Liver (tissue), 9 donors: ENCODE measurements around the gene MAN1C1. TPM values are rescaled to one million over a fixed set of nuclear protein-coding genes. Genes with fewer than 3 reads are reported as not detected.

Source experiments
- DNase-seq: peaks from one replicate; pipeline ENCODE4 v3.0.0-alpha.2; 2017; ENCODE audit warnings: low spot score
- H3K27ac ChIP-seq, 2 donors: one replicate each; pipeline ENCODE4 v1.7.0; 2013; ENCODE audit warnings: inconsistent platforms in 2 of 2, low read length in 2 of 2, control low read depth in 1 of 2, low read depth in 1 of 2, mild to moderate bottlenecking in 1 of 2
- H3K27me3 ChIP-seq, 4 donors: one replicate each; pipeline versions ENCODE4 v1.6.1 to v1.7.0; 2013; ENCODE audit warnings: low read length in 3 of 4, inconsistent platforms in 1 of 4, mild to moderate bottlenecking in 1 of 4, moderate library complexity in 1 of 4; ENCODE audit not compliant: control insufficient read depth in 4 of 4, insufficient read depth in 4 of 4
- H3K36me3 ChIP-seq, 4 donors: one replicate each; pipeline versions ENCODE4 v1.6.1 to v1.7.0; 2013; ENCODE audit warnings: low read length in 3 of 4, mild to moderate bottlenecking in 3 of 4, low read depth in 1 of 4, moderate library complexity in 1 of 4; ENCODE audit not compliant: control insufficient read depth in 4 of 4, insufficient read depth in 3 of 4
- H3K4me1 ChIP-seq, 4 donors: one replicate each; pipeline versions ENCODE4 v1.6.1 to v1.7.0; 2013; ENCODE audit warnings: low read length in 3 of 4, mild to moderate bottlenecking in 3 of 4, moderate library complexity in 1 of 4; ENCODE audit not compliant: control insufficient read depth in 4 of 4, insufficient read depth in 4 of 4
- H3K4me3 ChIP-seq, 3 donors: one replicate each; pipeline versions ENCODE4 v1.6.1 to v1.7.0; 2013; ENCODE audit warnings: low read length in 3 of 3, control low read depth in 1 of 3, low read depth in 1 of 3, mild to moderate bottlenecking in 1 of 3
- H3K9ac ChIP-seq, 2 donors: one replicate each; pipeline ENCODE4 v1.7.0; 2013; ENCODE audit warnings: low read length in 2 of 2, mild to moderate bottlenecking in 2 of 2, moderate library complexity in 2 of 2, control low read depth in 1 of 2, low read depth in 1 of 2
- H3K9me3 ChIP-seq, 4 donors: one replicate each; pipeline versions ENCODE4 v1.6.1 to v1.7.0; 2013; ENCODE audit warnings: low read length in 3 of 4; ENCODE audit not compliant: control insufficient read depth in 4 of 4
- FOXA1 ChIP-seq: IDR thresholded peaks from 2 replicates; pipeline ENCODE4 v1.6.1; 2016; ENCODE audit warnings: antibody characterized with exemption
- FOXA2 ChIP-seq: IDR thresholded peaks from 2 replicates; pipeline ENCODE4 v1.6.1; 2016; ENCODE audit warnings: antibody characterized with exemption
- GABPA ChIP-seq, 2 donors: IDR thresholded peaks in 1 of 2; conservative IDR thresholded peaks in 1 of 2; 2 replicates each; pipeline ENCODE4 v1.6.1; 2016; ENCODE audit warnings: antibody characterized with exemption in 2 of 2, mild to moderate bottlenecking in 1 of 2, moderate library complexity in 1 of 2
- HNF4A ChIP-seq, 2 donors: conservative IDR thresholded peaks; 2 replicates each; pipeline ENCODE4 v1.6.1; 2016; ENCODE audit warnings: antibody characterized with exemption in 2 of 2, mild to moderate bottlenecking in 2 of 2
- HNF4G ChIP-seq: IDR thresholded peaks from 2 replicates; pipeline ENCODE4 v1.6.1; 2016; ENCODE audit warnings: antibody characterized with exemption
- NR2F2 ChIP-seq: IDR thresholded peaks from 2 replicates; pipeline ENCODE4 v1.6.1; 2016; ENCODE audit warnings: antibody characterized with exemption
- SP1 ChIP-seq: IDR thresholded peaks from 2 replicates; pipeline ENCODE4 v1.6.1; 2018; ENCODE audit warnings: antibody characterized with exemption, mild to moderate bottlenecking
- TAF1 ChIP-seq: conservative IDR thresholded peaks from 2 replicates; pipeline ENCODE4 v1.6.1; 2016; ENCODE audit warnings: antibody characterized with exemption, mild to moderate bottlenecking
- WGBS: extraction: QIAGEN DNeasy Blood & Tissue Kit; methylation state at CpG from one replicate; pipeline ENCODE4 v1.1.7; 2013; 5-methylcytosine and 5-hydroxymethylcytosine counted together
- polyA plus RNA-seq, 2 donors: library from polyadenylated mRNA; stranded (reverse) in 1 of 2; unstranded in 1 of 2; fragments of 200-250 nt in 1 of 2; fragments of >200 nt in 1 of 2; fragmentation: Nextera tagmentation in 1 of 2; extraction: Ambion mirVana in 1 of 2; gene quantifications; one replicate each; pipeline versions ENCODE4 v1.2.1 to v1.2.3, GENCODE V29; 2013 to 2015
- total RNA-seq, 2 donors: library from RNA; depleted of rRNA; stranded (reverse); fragments of >200 nt; gene quantifications; one replicate each; pipeline ENCODE4 v1.2.3, GENCODE V29; 2014
- TF ChIP-seq, protein P1 (sequence below): IDR thresholded peaks from 2 replicates; pipeline ENCODE4 v1.6.1; 2016; ENCODE audit warnings: antibody characterized with exemption, mild to moderate bottlenecking
- TF ChIP-seq, protein P2 (sequence below): fragments of 150-350 bp; IDR thresholded peaks from 2 replicates; pipeline ENCODE4 v1.5.1; 2017; ENCODE audit warnings: improper control_type of control experiment, low read depth, low read length; ENCODE audit not compliant: missing input control
- TF ChIP-seq, protein P3 (sequence below): IDR thresholded peaks from 2 replicates; pipeline ENCODE4 v1.6.1; 2016; ENCODE audit warnings: antibody characterized with exemption
- donor health status: healthy.
- donor health status: healthy.
- donor health status: healthy.
- donor health status: healthy.
- donor health status: healthy.

MAN1C1 gene
- total and polyA plus RNA-seq, 4 donors, result 6.3 to 16.0 (median 8.1) TPM

DNA sequence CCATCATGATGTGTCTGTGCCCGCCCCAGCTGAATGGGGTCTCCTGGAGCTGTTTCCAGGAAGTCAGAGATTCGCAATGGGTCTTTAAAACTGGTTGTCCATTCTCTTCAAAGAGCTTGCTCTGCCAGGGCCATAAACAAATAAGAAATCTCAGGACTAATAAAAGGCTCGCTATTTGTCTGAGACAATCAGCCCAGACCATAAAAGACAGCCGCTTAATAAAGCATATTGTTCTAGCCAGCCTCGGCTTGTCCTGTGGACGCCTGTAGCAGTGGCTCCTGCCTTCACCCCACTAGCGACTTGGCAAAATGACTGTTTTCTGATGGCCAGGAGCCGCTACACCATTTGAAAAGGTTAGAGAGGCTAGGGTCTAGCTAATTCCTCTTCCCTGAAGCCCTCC, 162.8 kb downstream of the MAN1C1 start (continued):
- TF ChIP-seq, protein P1, sequence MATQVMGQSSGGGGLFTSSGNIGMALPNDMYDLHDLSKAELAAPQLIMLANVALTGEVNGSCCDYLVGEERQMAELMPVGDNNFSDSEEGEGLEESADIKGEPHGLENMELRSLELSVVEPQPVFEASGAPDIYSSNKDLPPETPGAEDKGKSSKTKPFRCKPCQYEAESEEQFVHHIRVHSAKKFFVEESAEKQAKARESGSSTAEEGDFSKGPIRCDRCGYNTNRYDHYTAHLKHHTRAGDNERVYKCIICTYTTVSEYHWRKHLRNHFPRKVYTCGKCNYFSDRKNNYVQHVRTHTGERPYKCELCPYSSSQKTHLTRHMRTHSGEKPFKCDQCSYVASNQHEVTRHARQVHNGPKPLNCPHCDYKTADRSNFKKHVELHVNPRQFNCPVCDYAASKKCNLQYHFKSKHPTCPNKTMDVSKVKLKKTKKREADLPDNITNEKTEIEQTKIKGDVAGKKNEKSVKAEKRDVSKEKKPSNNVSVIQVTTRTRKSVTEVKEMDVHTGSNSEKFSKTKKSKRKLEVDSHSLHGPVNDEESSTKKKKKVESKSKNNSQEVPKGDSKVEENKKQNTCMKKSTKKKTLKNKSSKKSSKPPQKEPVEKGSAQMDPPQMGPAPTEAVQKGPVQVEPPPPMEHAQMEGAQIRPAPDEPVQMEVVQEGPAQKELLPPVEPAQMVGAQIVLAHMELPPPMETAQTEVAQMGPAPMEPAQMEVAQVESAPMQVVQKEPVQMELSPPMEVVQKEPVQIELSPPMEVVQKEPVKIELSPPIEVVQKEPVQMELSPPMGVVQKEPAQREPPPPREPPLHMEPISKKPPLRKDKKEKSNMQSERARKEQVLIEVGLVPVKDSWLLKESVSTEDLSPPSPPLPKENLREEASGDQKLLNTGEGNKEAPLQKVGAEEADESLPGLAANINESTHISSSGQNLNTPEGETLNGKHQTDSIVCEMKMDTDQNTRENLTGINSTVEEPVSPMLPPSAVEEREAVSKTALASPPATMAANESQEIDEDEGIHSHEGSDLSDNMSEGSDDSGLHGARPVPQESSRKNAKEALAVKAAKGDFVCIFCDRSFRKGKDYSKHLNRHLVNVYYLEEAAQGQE, result no peak
- TF ChIP-seq HNF4G, result no peak
- TF ChIP-seq, protein P2, sequence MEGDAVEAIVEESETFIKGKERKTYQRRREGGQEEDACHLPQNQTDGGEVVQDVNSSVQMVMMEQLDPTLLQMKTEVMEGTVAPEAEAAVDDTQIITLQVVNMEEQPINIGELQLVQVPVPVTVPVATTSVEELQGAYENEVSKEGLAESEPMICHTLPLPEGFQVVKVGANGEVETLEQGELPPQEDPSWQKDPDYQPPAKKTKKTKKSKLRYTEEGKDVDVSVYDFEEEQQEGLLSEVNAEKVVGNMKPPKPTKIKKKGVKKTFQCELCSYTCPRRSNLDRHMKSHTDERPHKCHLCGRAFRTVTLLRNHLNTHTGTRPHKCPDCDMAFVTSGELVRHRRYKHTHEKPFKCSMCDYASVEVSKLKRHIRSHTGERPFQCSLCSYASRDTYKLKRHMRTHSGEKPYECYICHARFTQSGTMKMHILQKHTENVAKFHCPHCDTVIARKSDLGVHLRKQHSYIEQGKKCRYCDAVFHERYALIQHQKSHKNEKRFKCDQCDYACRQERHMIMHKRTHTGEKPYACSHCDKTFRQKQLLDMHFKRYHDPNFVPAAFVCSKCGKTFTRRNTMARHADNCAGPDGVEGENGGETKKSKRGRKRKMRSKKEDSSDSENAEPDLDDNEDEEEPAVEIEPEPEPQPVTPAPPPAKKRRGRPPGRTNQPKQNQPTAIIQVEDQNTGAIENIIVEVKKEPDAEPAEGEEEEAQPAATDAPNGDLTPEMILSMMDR, result no peak
- TF ChIP-seq TAF1, result no peak
- TF ChIP-seq SP1, result no peak
- no peak for TF ChIP-seq FOXA2
- TF ChIP-seq NR2F2, result no peak

DNA sequence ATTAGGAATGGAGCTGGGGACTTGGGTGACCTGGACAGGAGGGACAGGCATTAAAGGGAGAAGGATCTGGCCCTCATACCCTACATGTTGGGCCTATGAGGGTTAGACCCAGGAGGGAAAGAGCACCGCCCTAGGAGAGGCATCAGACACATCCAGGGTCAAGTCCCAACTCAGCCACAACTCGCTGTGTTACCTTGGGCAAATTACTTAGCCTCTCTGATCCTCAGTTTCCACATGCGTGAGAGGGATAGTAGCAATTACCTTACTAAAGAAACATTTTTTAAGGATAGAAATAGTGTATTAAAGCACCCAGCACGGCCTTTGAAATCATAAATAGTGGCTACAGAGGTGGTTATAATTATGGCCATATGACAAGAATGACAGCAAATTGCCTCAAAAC, 163.3 kb downstream of the MAN1C1 start:
- 96% methylated on average over 4 of the region's 4 CpGs for WGBS
- H3K9me3 ChIP-seq, result no peaks in the 10 kb centered on the region
- no peak overlapping the region for H3K4me3 ChIP-seq
- H3K36me3 ChIP-seq, result peaks cover 0 to 7% (median 0%) of the 10 kb centered on the region in 4 donors
- TF ChIP-seq SP1, result no peak
- TF ChIP-seq NR2F2, result no peak
- TF ChIP-seq GABPA (IDR thresholded peaks at IDR 0.05 in 1 of 2, conservative IDR thresholded peaks at IDR 0.05 in 1 of 2), result no peak
- TF ChIP-seq, protein P3, sequence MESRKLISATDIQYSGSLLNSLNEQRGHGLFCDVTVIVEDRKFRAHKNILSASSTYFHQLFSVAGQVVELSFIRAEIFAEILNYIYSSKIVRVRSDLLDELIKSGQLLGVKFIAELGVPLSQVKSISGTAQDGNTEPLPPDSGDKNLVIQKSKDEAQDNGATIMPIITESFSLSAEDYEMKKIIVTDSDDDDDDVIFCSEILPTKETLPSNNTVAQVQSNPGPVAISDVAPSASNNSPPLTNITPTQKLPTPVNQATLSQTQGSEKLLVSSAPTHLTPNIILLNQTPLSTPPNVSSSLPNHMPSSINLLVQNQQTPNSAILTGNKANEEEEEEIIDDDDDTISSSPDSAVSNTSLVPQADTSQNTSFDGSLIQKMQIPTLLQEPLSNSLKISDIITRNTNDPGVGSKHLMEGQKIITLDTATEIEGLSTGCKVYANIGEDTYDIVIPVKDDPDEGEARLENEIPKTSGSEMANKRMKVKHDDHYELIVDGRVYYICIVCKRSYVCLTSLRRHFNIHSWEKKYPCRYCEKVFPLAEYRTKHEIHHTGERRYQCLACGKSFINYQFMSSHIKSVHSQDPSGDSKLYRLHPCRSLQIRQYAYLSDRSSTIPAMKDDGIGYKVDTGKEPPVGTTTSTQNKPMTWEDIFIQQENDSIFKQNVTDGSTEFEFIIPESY, result no peak
- no peak for TF ChIP-seq FOXA1
- TF ChIP-seq TAF1, result no peak
- H3K27ac ChIP-seq, result no peak overlapping the region
- peaks cover 6 to 14% (median 12%) of the 10 kb centered on the region in 4 donors for H3K4me1 ChIP-seq
- DNase-seq, result no peak
- no peaks in the 10 kb centered on the region for H3K27me3 ChIP-seq
- H3K9ac ChIP-seq, result no peak overlapping the region

DNA sequence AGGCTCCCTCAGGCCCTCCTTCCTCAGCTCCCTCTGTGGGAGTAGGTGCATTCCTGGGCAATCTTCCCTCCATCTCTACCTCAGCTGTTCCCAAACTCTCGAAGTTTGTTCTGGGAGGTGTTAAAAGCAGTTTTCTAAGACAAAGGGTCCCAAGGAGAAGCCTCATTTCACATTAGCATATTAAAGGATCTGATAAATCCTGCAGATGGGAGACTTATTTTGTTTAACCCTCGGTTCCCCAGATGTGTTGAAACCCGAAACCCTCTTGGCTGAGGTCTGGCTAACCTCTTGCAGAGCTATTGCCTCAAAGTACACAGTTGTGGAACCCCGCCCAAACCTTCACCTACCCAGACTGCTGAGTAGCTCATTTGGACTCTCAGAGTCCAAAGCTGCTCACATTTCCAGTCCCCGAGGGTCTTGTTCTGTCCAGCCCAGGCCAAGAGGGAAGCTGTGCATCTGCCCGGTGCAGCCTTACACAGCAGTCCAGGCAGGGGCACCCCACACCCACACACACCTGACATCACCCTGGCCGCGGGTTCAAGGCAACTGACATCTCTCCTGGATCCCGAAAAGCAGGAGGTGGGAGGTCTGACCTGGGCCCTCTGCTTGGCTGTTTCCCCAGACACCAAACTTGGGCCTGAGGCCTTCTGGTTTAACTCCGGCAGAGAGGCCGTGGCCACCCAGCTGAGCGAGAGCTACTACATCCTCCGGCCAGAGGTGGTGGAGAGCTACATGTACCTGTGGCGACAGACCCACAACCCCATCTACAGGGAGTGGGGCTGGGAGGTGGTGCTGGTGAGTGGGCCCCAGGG, 163.9 kb downstream of the MAN1C1 start:
- 75% methylated on average over 14 of the region's 14 CpGs for WGBS
- H3K9me3 ChIP-seq, result no peaks in the 10 kb centered on the region
- H3K4me1 ChIP-seq, result peaks cover 6 to 14% (median 12%) of the 10 kb centered on the region in 4 donors
- no peak for DNase-seq
- TF ChIP-seq HNF4A (conservative IDR thresholded peaks at IDR 0.05), result peak in 1 of 2 donors; percentile 13
- peak; percentile 35 for TF ChIP-seq SP1
- TF ChIP-seq NR2F2, result no peak
- H3K4me3 ChIP-seq, result no peak overlapping the region
- H3K27me3 ChIP-seq, result no peaks in the 10 kb centered on the region
- H3K9ac ChIP-seq, result no peak overlapping the region
- H3K27ac ChIP-seq, result no peak overlapping the region
- peaks cover 0 to 7% (median 0%) of the 10 kb centered on the region in 4 donors for H3K36me3 ChIP-seq
